ENCODE measurements around the gene ABCB11. TPM values are rescaled to one million over a fixed set of nuclear protein-coding genes. Genes with fewer than 3 reads are reported as not detected.
"Not testable (repeated sequence)": the region's sequence is repeated elsewhere in the genome, so short reads cannot be mapped to it uniquely, and the experiment has no call there.

Gene ABCB11
- total and polyA plus RNA-seq, 4 experiments from 2014 or later: not detected

- intact Hi-C loops (cut with micrococcal nuclease): no loop called here
- POLR2A ChIA-PET (ENCODE audit: partially characterized antibody): no interaction called here
- H3K36me3 ChIP-seq (ENCODE audit: insufficient read depth, low read length): no peaks in the 10 kb centered on the region
- H3K4me3 ChIP-seq (ENCODE audit: low read length in 2 of 2): no peak overlapping the region
- Mint-ChIP-seq H3K4me3 (no peak overlapping the region), H3K4me1 (peaks cover 0 to 4% (median 4%) of the 10 kb centered on the region in 4 donors), H3K27me3 (no peaks in the 10 kb centered on the region), H3K27ac (no peak overlapping the region), H3K9me3 (no peaks in the 10 kb centered on the region), H3K36me3 (no peaks in the 10 kb centered on the region)
- H3K27ac ChIP-seq (ENCODE audit: low read depth, low read length): no peak overlapping the region
- DNase-seq: no peak
- H3K4me1 ChIP-seq (ENCODE audit: insufficient read depth, low read length): peaks cover 4% of the 10 kb centered on the region
- CTCF ChIA-PET (ENCODE audit: partially characterized antibody): no interaction called here
- H3K27me3 ChIP-seq (ENCODE audit: insufficient read depth, low read length): no peaks in the 10 kb centered on the region
- no peaks in the 10 kb centered on the region for H3K9me3 ChIP-seq (ENCODE audit: control insufficient read depth in 1 of 2, low read length in 2 of 2)
Measured at GRCh38 chr2:169071455-169071854, 40.3 kb upstream of the ABCB11 start.

- CTCF ChIA-PET (ENCODE audit: partially characterized antibody): no interaction called here
- Mint-ChIP-seq H3K4me1 (peaks cover 0 to 4% (median 4%) of the 10 kb centered on the region in 4 donors), H3K4me3 (no peak overlapping the region), H3K27ac (no peak overlapping the region), H3K27me3 (no peaks in the 10 kb centered on the region), H3K36me3 (no peaks in the 10 kb centered on the region), H3K9me3 (no peaks in the 10 kb centered on the region)
- H3K4me3 ChIP-seq (ENCODE audit: low read length in 2 of 2): no peak overlapping the region
- intact Hi-C loops (cut with micrococcal nuclease): no loop called here
- POLR2A ChIA-PET (ENCODE audit: partially characterized antibody): no interaction called here
- H3K27ac ChIP-seq (ENCODE audit: low read depth, low read length): no peak overlapping the region
- H3K4me1 ChIP-seq (ENCODE audit: insufficient read depth, low read length): peaks cover 4% of the 10 kb centered on the region
- H3K36me3 ChIP-seq (ENCODE audit: insufficient read depth, low read length): no peaks in the 10 kb centered on the region
- no peaks in the 10 kb centered on the region for H3K27me3 ChIP-seq (ENCODE audit: insufficient read depth, low read length)
- no peak for DNase-seq
- H3K9me3 ChIP-seq (ENCODE audit: control insufficient read depth in 1 of 2, low read length in 2 of 2): no peaks in the 10 kb centered on the region
Measured at GRCh38 chr2:169069833-169070232, 38.7 kb upstream of the ABCB11 start.

- Mint-ChIP-seq H3K4me3 (no peak within 1 kb of the TSS), H3K4me1 (peaks cover 0 to 4% (median 4%) of the 10 kb centered on the region in 4 donors), H3K9me3 (no peaks in the 10 kb centered on the region), H3K27me3 (no peaks in the 10 kb centered on the region), H3K27ac (no peak within 1 kb of the TSS), H3K36me3 (no peaks in the 10 kb centered on the region)
- H3K9me3 ChIP-seq (ENCODE audit: control insufficient read depth in 1 of 2, low read length in 2 of 2): no peaks in the 10 kb centered on the region
- H3K4me1 ChIP-seq (ENCODE audit: insufficient read depth, low read length): peaks cover 4% of the 10 kb centered on the region
- no peaks in the 10 kb centered on the region for H3K27me3 ChIP-seq (ENCODE audit: insufficient read depth, low read length)
- no peak within 1 kb of the TSS for H3K4me3 ChIP-seq (ENCODE audit: low read length in 2 of 2)
- intact Hi-C loops (cut with micrococcal nuclease): no loop called here
- no peak within 1 kb of the TSS for H3K27ac ChIP-seq (ENCODE audit: low read depth, low read length)
- CTCF ChIA-PET (ENCODE audit: partially characterized antibody): interaction anchor here (1.3 kb wide), 1 partner anchor 63 kb away, joined by 4 read pairs; no protein-coding TSS in a partner anchor
- no peaks in the 10 kb centered on the region for H3K36me3 ChIP-seq (ENCODE audit: insufficient read depth, low read length)
- DNase-seq: no peak
- POLR2A ChIA-PET (ENCODE audit: partially characterized antibody): no interaction called here
Measured at GRCh38 chr2:169069341-169069740, 38.2 kb upstream of the ABCB11 start, which contains the start of gene DHRS9. Gene DHRS9, plus strand, starts transcription at chr2:169069563. Its CDS starts 12,019 bp downstream, at chr2:169081582.

GRCh38 chr2:169066897-169067296 lies 35.8 kb upstream of the ABCB11 start:
- Histone ChIP-seq H3K36me3 (ENCODE audit: insufficient read depth, low read length) (no peaks in the 10 kb centered on the region), H3K27ac (ENCODE audit: low read depth, low read length) (no peak overlapping the region), H3K4me3 (ENCODE audit: low read length in 2 of 2) (no peak overlapping the region), H3K27me3 (ENCODE audit: insufficient read depth, low read length) (no peaks in the 10 kb centered on the region), H3K9me3 (ENCODE audit: control insufficient read depth in 1 of 2, low read length in 2 of 2) (no peaks in the 10 kb centered on the region), H3K4me1 (ENCODE audit: insufficient read depth, low read length) (peaks cover 1% of the 10 kb centered on the region)
- H3K27ac Mint-ChIP-seq: no peak overlapping the region
- DNase-seq: no peak
- peaks cover 0 to 2% (median 0%) of the 10 kb centered on the region in 8 donors for H3K9me3 Mint-ChIP-seq
- ChIA-PET CTCF (ENCODE audit: partially characterized antibody) (no interaction called here), POLR2A (ENCODE audit: partially characterized antibody) (no interaction called here)
- H3K4me1 Mint-ChIP-seq: peaks cover 0 to 1% (median 0%) of the 10 kb centered on the region in 4 donors
- H3K4me3 Mint-ChIP-seq: no peak overlapping the region
- H3K36me3 Mint-ChIP-seq: no peaks in the 10 kb centered on the region
- H3K27me3 Mint-ChIP-seq: no peaks in the 10 kb centered on the region
- intact Hi-C loops (cut with micrococcal nuclease): no loop called here

GRCh38 chr2:169065864-169066517 lies 34.9 kb upstream of the ABCB11 start:
- DNase-seq: no peak
- no peak overlapping the region for H3K27ac Mint-ChIP-seq
- POLR2A ChIA-PET (ENCODE audit: partially characterized antibody): no interaction called here
- intact Hi-C loops (cut with micrococcal nuclease): no loop called here
- H3K4me3 ChIP-seq (ENCODE audit: low read length in 2 of 2): no peak overlapping the region
- H3K4me1 ChIP-seq (ENCODE audit: insufficient read depth, low read length): no peaks in the 10 kb centered on the region
- CTCF ChIA-PET (ENCODE audit: partially characterized antibody): interaction anchor here (0.9 kb wide), 1 partner anchor 44 kb away, joined by 3 read pairs; no protein-coding TSS in a partner anchor
- H3K4me1 Mint-ChIP-seq: peaks cover 0 to 1% (median 0%) of the 10 kb centered on the region in 4 donors
- H3K9me3 ChIP-seq (ENCODE audit: control insufficient read depth in 1 of 2, low read length in 2 of 2): no peaks in the 10 kb centered on the region
- H3K36me3 ChIP-seq (ENCODE audit: insufficient read depth, low read length): no peaks in the 10 kb centered on the region
- H3K27me3 ChIP-seq (ENCODE audit: insufficient read depth, low read length): no peaks in the 10 kb centered on the region
- H3K4me3 Mint-ChIP-seq: no peak overlapping the region
- H3K27ac ChIP-seq (ENCODE audit: low read depth, low read length): no peak overlapping the region
- H3K9me3 Mint-ChIP-seq: peaks cover 0 to 2% (median 0%) of the 10 kb centered on the region in 8 donors
- H3K36me3 Mint-ChIP-seq: no peaks in the 10 kb centered on the region
- H3K27me3 Mint-ChIP-seq: no peaks in the 10 kb centered on the region

GRCh38 chr2:169065422-169065821 lies 34.3 kb upstream of the ABCB11 start:
- Mint-ChIP-seq H3K4me3 (no peak overlapping the region), H3K27ac (no peak overlapping the region)

GRCh38 chr2:169064199-169064598 lies 33.1 kb upstream of the ABCB11 start:
- H3K27me3 Mint-ChIP-seq; H3K27ac ChIP-seq (ENCODE audit: low read depth, low read length); H3K9me3 Mint-ChIP-seq; H3K4me3 Mint-ChIP-seq; H3K9me3 ChIP-seq (ENCODE audit: control insufficient read depth in 1 of 2, low read length in 2 of 2); H3K4me1 ChIP-seq (ENCODE audit: insufficient read depth, low read length); H3K27me3 ChIP-seq (ENCODE audit: insufficient read depth, low read length); H3K4me3 ChIP-seq (ENCODE audit: low read length in 2 of 2); H3K27ac Mint-ChIP-seq; intact Hi-C loops (cut with micrococcal nuclease); CTCF ChIA-PET (ENCODE audit: partially characterized antibody); H3K4me1 Mint-ChIP-seq; H3K36me3 ChIP-seq (ENCODE audit: insufficient read depth, low read length); DNase-seq; H3K36me3 Mint-ChIP-seq; POLR2A ChIA-PET (ENCODE audit: partially characterized antibody): not testable (repeated sequence)

More at GRCh38 chr2:169065422-169065821, 34.3 kb upstream of the ABCB11 start:
- no peaks in the 10 kb centered on the region for H3K27me3 Mint-ChIP-seq
- no peaks in the 10 kb centered on the region for H3K27me3 ChIP-seq (ENCODE audit: insufficient read depth, low read length)
- H3K4me1 Mint-ChIP-seq: peaks cover 0 to 1% (median 0%) of the 10 kb centered on the region in 4 donors
- no peak overlapping the region for H3K27ac ChIP-seq (ENCODE audit: low read depth, low read length)
- H3K4me3 ChIP-seq (ENCODE audit: low read length in 2 of 2): no peak overlapping the region
- no peaks in the 10 kb centered on the region for H3K36me3 ChIP-seq (ENCODE audit: insufficient read depth, low read length)
- no peaks in the 10 kb centered on the region for H3K36me3 Mint-ChIP-seq
- no peak for DNase-seq
- intact Hi-C loops (cut with micrococcal nuclease): no loop called here
- POLR2A ChIA-PET (ENCODE audit: partially characterized antibody): no interaction called here
- no peaks in the 10 kb centered on the region for H3K4me1 ChIP-seq (ENCODE audit: insufficient read depth, low read length)
- no peaks in the 10 kb centered on the region for H3K9me3 ChIP-seq (ENCODE audit: control insufficient read depth in 1 of 2, low read length in 2 of 2)
- CTCF ChIA-PET (ENCODE audit: partially characterized antibody): interaction anchor here (0.9 kb wide), 1 partner anchor 45 kb away, joined by 3 read pairs; no protein-coding TSS in a partner anchor
- peaks cover 0 to 2% (median 0%) of the 10 kb centered on the region in 8 donors for H3K9me3 Mint-ChIP-seq
